ENCODE measurements around the gene SLC35B1.

DNA sequence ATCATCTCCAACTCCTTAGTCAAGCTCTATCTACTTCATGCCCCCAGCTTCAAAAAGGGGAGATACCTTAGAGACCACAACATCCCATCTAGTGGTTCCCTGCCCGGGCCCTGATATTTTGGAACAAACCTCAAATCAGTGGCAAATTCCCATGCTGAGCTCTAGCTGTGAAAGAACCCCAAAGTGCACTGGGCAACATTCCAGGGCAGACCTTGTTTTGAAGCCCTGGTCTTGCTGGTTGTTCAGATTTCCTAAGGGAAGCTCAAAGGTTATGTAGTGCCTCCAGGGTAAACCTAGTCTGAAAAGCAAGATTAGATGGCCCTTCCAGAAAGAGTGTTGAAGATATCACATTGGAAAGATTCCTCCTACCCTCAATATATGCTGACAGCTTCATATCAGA, 39.9 kb upstream of the SLC35B1 start:
- TF ChIP-seq, protein P1, sequence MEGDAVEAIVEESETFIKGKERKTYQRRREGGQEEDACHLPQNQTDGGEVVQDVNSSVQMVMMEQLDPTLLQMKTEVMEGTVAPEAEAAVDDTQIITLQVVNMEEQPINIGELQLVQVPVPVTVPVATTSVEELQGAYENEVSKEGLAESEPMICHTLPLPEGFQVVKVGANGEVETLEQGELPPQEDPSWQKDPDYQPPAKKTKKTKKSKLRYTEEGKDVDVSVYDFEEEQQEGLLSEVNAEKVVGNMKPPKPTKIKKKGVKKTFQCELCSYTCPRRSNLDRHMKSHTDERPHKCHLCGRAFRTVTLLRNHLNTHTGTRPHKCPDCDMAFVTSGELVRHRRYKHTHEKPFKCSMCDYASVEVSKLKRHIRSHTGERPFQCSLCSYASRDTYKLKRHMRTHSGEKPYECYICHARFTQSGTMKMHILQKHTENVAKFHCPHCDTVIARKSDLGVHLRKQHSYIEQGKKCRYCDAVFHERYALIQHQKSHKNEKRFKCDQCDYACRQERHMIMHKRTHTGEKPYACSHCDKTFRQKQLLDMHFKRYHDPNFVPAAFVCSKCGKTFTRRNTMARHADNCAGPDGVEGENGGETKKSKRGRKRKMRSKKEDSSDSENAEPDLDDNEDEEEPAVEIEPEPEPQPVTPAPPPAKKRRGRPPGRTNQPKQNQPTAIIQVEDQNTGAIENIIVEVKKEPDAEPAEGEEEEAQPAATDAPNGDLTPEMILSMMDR (IDR thresholded peaks at IDR 0.05) = no peak
- TF ChIP-seq POLR2A (IDR thresholded peaks at IDR 0.05) = no peak
